Neutrophil (primary cell): Measurements from ENCODE around the gene UGT3A1.
"Not testable (repeated sequence)": the region's sequence is repeated elsewhere in the genome, so short reads cannot be mapped to it uniquely, and the experiment has no call there.

Experiments used
- H3K27ac ChIP-seq: fragments of 200-600 bp; sonication (generic); 2 replicates; pipeline ENCODE4 v1.5.1; 2016; ENCODE audit warnings: mild to moderate bottlenecking, moderate library complexity
- H3K27me3 ChIP-seq: fragments of 200-600 bp; sonication (generic); 2 replicates; pipeline ENCODE4 v1.6.0; 2016; ENCODE audit warnings: mild to moderate bottlenecking
- H3K36me3 ChIP-seq: fragments of 200-600 bp; sonication (generic); 2 replicates; pipeline ENCODE4 v1.5.1; 2017
- H3K4me1 ChIP-seq, 2 experiments: fragments of 200-600 bp in 1 of 2; sonication (generic) in 1 of 2; 1 replicate in 1 of 2; 2 replicates in 1 of 2; pipeline versions ENCODE4 v1.5.1 to v1.6.1; 2013 to 2016; ENCODE audit warnings: low read depth in 1 of 2, low read length in 1 of 2, mild to moderate bottlenecking in 1 of 2, moderate library complexity in 1 of 2; ENCODE audit not compliant: control insufficient read depth in 1 of 2, insufficient read depth in 1 of 2
- H3K4me3 ChIP-seq, 2 experiments: fragments of 200-600 bp in 1 of 2; sonication (generic) in 1 of 2; 1 replicate in 1 of 2; 2 replicates in 1 of 2; pipeline ENCODE4 v1.5.1; 2013 to 2016; ENCODE audit warnings: low read depth in 1 of 2, low read length in 1 of 2, mild to moderate bottlenecking in 1 of 2, moderate library complexity in 1 of 2
- H3K9me3 ChIP-seq: fragments of 200-600 bp; sonication (generic); 2 replicates; pipeline ENCODE4 v1.5.1; 2016
- TF ChIP-seq, protein P1 (sequence below): fragments of 200-600 bp; sonication (generic); IDR thresholded peaks from 2 replicates; pipeline ENCODE4 v1.5.1; 2016; ENCODE audit warnings: antibody characterized with exemption

UGT3A1 gene

DNA sequence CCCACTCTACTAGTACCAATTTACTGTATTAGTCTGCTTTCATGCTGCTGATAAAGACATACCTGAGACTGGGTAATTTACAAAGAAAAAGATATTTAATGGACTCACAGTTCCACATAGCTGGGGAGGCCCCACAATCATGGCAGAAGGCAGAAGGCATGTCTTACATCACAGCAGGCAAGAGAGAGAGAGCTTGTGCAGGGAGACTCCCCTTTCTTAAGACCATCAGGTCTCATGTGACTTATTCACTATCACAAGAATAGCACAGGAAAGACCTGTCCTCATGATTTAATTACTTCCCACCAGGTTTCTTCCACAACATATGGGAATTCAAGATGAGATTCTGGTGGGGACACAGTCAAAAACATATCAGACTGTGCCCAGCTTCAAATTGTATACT lies 11.5 kb downstream of the UGT3A1 start:
- H3K27me3 ChIP-seq, result no peaks in the 10 kb centered on the region
- H3K36me3 ChIP-seq, result no peaks in the 10 kb centered on the region
- H3K9me3 ChIP-seq, result no peaks in the 10 kb centered on the region
- TF ChIP-seq, protein P1, sequence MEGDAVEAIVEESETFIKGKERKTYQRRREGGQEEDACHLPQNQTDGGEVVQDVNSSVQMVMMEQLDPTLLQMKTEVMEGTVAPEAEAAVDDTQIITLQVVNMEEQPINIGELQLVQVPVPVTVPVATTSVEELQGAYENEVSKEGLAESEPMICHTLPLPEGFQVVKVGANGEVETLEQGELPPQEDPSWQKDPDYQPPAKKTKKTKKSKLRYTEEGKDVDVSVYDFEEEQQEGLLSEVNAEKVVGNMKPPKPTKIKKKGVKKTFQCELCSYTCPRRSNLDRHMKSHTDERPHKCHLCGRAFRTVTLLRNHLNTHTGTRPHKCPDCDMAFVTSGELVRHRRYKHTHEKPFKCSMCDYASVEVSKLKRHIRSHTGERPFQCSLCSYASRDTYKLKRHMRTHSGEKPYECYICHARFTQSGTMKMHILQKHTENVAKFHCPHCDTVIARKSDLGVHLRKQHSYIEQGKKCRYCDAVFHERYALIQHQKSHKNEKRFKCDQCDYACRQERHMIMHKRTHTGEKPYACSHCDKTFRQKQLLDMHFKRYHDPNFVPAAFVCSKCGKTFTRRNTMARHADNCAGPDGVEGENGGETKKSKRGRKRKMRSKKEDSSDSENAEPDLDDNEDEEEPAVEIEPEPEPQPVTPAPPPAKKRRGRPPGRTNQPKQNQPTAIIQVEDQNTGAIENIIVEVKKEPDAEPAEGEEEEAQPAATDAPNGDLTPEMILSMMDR, result no peak
- H3K4me3 ChIP-seq, result no peak overlapping the region
- no peaks in the 10 kb centered on the region for H3K4me1 ChIP-seq
- H3K27ac ChIP-seq, result no peak overlapping the region

DNA sequence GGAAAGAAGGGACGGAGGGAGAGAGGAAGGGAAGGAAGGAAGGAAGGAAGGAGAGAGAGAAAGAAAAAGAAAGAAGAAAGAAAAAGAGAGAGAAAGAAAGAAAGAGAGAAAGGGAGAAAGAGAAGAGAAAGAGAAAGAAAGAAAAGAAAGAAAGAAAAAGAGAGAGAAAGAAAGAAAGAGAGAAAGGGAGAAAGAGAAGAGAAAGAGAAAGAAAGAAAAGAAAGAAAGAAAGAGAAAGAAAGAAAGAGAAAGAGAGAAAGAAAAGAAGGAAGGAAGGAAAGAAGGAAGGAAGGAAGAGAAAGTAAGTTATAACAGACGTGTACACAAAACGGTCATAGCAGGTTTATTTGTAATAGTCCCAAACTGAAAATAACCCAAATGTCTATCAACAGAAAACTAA lies 14.3 kb downstream of the UGT3A1 start:
- not testable (repeated sequence) for H3K4me3 ChIP-seq, H3K9me3 ChIP-seq, H3K27me3 ChIP-seq, H3K27ac ChIP-seq, H3K4me1 ChIP-seq, H3K36me3 ChIP-seq

DNA sequence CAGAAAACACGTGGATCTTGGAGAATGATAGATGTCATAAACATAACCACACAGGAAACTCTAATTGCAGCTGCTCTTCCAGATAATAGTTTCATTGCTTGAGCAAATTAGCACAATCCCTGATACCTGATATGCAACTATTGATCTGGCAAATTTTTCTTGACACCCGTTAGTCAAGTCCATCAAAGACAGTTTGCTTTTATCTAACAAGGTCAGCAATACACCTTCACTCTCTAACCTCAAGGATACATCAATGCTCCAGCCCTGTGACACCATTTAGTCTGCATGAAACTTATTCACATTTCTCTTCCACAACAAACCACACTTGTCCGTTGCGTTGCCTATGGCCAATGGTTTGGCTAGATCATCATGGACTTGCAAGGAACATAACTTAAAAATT lies 16.6 kb downstream of the UGT3A1 start:
- H3K27ac ChIP-seq, result no peak overlapping the region
- TF ChIP-seq, protein P1, result no peak
- H3K9me3 ChIP-seq, result no peaks in the 10 kb centered on the region
- H3K27me3 ChIP-seq, result no peaks in the 10 kb centered on the region
- no peaks in the 10 kb centered on the region for H3K4me1 ChIP-seq
- H3K36me3 ChIP-seq, result no peaks in the 10 kb centered on the region
- no peak overlapping the region for H3K4me3 ChIP-seq

DNA sequence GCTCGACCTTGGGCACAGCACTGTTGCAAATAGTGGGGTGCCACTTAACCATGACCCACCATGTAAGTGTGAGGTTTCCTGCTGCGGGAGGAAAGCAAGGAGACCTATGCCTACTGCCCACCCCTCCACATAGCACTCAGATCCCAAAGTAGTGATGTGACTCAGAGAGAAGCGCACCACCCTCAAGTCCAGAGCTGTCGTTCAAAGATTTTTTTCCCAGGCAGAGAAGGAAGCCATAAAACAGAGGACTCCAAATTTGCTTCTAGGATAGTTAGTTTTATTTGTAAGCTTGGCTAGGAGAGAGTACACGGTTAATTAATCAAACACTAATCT lies 19.3 kb downstream of the UGT3A1 start:
- no peaks in the 10 kb centered on the region for H3K4me1 ChIP-seq
- no peak overlapping the region for H3K27ac ChIP-seq
- H3K4me3 ChIP-seq, result no peak overlapping the region
- no peaks in the 10 kb centered on the region for H3K36me3 ChIP-seq
- TF ChIP-seq, protein P1, result no peak
- H3K27me3 ChIP-seq, result no peaks in the 10 kb centered on the region
- H3K9me3 ChIP-seq, result no peaks in the 10 kb centered on the region

DNA sequence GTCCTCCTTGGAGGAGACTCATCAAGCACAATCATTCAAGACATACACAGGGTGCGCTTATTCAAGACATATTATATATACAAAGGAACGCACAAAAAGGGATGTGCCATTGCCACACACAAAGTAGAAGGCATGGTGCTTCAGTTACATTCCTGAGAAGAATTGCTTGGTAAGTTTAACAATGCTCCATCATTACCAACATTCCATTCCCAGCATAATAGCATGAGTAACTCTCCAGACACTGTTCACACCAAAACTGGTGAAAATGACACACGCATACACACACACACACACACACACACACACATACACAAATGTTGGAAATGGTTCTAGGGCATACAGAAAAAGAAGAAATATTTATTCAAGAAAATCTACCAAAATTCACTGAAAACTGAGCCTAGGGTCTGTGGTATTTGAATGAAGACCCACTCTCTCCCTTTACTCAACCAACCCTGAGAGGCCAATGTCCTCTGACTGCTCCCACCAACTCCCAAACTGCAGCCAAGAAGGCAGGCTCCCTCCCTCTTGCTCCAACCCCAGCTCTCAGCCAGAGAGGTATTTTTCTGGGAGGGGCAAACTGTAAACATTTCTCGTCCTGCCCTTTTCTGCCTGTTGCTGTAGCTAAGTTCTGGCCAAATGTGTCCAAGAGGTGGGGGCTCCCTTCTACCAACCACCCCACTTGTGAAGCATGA lies 19.9 kb downstream of the UGT3A1 start:
- H3K27ac ChIP-seq, result no peak overlapping the region
- H3K4me1 ChIP-seq, result no peaks in the 10 kb centered on the region
- H3K4me3 ChIP-seq, result no peak overlapping the region
- TF ChIP-seq, protein P1, result no peak
- no peaks in the 10 kb centered on the region for H3K27me3 ChIP-seq
- no peaks in the 10 kb centered on the region for H3K9me3 ChIP-seq
- no peaks in the 10 kb centered on the region for H3K36me3 ChIP-seq

DNA sequence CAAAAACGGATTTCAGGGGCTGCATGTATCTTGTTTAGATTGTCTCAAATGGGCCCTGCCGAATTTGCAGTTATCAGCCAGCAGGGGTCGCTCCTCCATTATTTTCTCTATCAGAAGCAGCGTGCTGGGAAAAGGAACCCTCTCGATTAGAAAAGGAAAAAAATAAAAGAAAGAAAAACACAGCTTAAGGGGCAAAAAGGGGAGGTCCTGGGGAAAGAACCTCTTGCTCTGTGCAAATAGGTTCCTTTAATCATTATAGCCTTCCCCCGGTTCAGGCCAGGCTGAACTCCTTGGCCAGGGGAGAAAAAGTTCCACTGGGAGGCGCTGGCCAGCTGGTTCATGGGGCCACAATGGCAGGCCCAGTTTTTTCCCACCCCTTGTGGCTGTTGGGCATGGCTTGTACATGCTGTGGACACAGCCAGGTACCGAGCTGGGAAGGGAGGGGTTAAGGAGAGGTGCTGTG lies 27.8 kb downstream of the UGT3A1 start:
- no peaks in the 10 kb centered on the region for H3K27me3 ChIP-seq
- no peak overlapping the region for H3K4me3 ChIP-seq
- TF ChIP-seq, protein P1, result no peak
- no peaks in the 10 kb centered on the region for H3K36me3 ChIP-seq
- H3K9me3 ChIP-seq, result no peaks in the 10 kb centered on the region
- H3K27ac ChIP-seq, result no peak overlapping the region
- H3K4me1 ChIP-seq, result no peaks in the 10 kb centered on the region
